Mucosa of gallbladder (tissue), 1 donor: ENCODE results near the gene CAMK2N2. TPM values are rescaled to one million over a fixed set of nuclear protein-coding genes. Genes with fewer than 3 reads are reported as not detected.
"Not testable (repeated sequence)": the region's sequence is repeated elsewhere in the genome, so short reads cannot be mapped to it uniquely, and the experiment has no call there.

Source experiments
- DNase-seq: peaks from one replicate; pipeline ENCODE4 v3.0.0-alpha.2; 2020; ENCODE audit warnings: low spot score
- total RNA-seq: library from RNA; stranded (reverse); gene quantifications from one replicate; pipeline ENCODE4 v1.2.1, GENCODE V29; 2021
- donor health status: DM: no; HTN: no; CAD: no.

The CAMK2N2 gene
- total RNA-seq, 1 donor from 2014 or later: 0.40 TPM

DNA sequence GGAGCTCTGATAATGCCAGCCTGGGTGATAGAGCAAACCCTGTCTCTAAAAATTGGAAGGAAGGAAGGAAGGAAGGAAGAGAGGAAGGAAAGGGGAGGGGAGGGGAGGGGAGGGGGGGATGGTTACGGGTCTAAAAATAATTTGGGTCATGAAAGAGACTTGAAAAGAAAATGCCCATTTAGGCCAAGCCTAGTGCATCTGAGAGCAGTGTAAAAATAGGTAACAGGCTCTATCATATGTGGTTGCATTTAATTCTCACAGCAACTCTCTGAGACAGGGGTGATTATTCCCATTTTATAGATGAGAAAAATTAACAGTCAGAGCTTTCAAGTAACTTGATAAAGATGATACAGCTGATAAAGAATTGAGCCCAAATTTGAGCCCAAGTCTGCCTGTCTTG, 10.9 kb upstream of the CAMK2N2 start:
- no peak for DNase-seq

DNA sequence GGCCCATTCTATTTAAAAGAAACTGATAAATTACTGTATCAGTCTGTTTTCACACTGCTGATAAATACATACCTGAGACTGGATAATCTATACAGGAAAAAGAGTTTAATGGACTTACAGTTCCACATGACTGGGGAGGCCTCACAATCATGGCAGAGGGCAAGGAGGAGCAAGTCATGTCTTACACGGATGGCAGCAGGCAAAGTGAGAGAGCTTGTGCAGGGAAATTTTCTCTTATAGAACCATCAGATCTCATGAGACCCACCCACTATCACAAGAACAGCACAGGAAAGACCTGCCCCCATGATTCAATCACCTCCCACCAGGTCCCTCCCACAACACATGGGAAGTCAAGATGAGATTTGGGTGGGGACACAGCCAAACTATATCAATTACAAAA, 5.9 kb upstream of the CAMK2N2 start:
- DNase-seq: not testable (repeated sequence)

DNA sequence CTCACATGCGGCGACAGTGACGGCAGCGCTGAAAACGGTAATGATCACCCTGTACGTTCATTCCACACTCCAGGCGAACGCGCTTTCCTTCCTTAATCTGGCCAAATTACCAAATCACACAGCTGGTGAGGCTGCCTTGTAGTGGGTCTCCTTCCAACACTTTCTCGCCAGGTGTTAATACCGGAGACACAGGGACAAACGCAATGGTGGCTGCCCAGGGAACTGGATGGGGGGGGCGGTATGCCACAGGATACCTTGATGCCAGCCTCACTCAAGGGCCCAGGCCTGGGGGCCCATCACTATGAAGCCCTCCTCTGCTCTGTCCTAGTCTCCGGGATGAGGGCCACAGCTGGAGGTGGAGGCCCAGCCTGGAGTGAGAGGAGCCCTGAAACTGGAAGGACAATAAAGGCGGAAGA, 1.4 kb upstream of the CAMK2N2 start:
- no peak for DNase-seq

DNA sequence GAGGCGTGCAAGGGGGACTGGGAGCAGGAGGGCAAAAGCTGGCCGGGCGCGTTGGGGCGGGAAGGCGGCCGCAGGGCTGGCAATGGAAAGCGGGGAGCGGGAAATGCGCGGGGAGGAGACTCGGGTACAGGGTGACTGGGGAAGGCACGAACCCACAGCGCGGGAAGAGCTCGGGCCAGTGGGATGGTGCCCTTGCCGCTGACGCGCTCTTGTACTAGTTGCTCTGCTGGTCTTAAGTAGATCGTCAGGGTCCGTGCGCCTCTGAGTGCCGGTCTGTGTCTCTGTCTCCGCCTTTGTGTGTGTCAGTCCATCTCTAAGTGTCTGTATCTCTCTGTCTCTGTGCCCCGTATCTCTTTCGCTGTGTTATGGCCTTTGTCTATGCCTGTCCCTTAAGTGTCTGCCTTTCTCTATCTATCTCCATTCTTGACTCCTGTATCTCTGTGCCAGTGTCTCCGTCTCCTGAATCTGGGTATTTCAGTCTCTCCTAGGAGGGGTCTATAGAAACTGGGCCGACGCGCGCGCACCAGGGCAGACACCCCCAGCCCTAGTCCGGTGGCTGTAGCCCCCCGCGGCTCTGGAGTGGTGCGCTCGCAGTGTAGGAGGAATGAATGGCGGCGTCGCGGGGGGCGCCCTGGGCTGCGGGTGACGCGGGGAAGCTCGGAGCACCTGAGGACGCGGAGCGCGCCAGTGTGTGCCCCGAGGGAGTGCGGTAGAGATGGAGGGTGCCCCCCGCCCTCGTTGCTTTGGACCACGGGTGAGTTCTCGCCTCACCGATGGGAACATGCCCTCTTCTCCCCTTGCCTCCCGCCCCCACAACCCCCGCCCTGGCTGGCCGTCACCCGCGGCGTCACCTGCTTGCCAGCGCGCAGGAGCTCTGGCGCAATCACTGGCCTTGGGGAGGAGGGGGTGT, 756 bp upstream of the CAMK2N2 start:
- no peak for DNase-seq

DNA sequence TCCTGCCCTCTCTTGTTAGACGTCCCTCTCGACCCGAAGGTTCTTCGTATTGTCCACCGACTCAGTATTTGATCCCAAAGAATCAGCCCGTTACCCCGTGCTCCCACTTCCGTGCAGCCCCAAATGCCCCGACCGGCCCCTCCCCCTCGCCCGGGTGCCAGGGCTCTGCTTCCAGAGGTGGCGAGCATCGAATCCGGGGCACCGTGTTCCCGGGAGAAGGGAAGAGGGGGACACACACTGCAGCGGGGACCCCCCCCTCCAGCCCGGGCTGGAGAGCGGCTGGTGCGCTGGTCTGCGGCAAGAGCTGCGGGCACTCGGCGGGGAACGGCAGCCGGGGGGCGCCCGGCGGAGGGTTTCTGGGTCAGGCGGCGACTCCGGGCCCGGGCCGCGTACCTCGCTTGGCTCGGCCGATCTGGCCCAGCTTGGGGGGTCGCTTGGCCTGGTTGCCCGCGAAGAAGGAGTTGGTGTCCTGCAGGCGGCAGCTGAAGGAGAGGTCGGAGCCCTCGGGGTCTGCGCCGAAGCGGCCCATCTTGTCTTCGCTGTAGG, 556 bp downstream of the CAMK2N2 start:
- no peak for DNase-seq

DNA sequence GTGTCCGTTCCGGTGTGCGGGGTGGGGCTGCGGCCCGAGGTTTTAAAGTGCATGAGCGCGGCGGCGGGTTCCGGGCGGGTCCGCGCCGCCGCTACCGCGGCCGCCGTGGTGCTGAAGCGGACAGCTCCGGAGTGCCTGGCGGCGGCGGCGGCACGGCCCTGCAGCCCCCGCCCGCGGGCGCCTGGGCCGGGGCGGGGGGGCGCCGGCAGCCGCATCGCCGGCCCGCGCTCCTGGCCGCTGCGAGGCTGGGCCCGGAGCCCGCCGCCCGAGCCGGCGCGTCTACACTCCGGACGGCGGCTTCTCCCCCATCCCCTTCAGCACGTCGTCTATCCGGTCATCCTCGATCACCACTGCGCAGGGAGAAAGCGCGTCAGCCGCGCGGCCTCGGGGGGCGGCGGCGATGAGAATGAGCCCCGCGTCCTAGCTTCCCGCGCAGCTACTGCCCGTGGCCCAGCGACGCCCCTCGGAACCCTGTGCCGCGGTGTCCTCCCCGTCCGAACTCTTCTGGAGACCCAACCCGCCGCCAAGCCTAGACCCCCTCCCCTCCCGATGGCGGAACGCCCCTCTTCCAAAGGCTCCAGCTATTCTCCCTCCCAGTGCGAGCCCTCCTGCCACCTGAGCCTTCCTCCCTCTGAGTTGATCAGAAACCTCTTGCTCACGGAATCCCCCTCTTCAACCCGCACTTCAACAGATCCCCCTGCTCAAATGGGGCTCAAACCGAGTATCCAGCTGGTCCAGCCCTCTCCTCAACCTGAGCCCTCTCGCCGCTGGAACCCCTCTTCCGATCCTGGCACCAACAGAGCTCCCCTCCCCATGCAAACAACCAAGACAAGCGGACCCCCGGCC, 1.3 kb downstream of the CAMK2N2 start:
- peak; percentile 34 for DNase-seq

DNA sequence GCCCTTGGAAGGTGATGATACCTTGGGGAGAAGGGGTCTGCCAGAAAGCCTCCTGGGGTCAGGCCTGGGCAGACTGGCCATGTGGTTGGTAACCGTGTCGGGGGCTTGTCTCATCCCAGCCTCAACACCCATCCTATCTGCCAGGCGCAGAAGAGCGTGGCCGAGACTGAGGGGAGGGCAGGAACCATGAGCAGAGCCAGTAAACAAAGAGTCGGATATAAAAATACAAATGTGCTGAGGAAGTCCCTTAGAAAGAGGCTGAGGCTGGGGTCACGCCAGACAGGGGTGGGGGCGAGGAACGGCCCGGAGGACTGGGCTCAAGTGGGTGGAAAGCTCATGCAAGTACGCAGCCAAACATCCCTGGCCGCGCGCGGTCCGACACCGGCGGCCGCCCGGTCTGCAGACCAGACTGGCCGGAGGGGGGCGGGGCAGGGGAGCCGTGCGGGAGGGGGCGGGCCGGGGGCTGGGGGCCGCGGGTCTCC, 1.9 kb downstream of the CAMK2N2 start:
- DNase-seq: no peak

DNA sequence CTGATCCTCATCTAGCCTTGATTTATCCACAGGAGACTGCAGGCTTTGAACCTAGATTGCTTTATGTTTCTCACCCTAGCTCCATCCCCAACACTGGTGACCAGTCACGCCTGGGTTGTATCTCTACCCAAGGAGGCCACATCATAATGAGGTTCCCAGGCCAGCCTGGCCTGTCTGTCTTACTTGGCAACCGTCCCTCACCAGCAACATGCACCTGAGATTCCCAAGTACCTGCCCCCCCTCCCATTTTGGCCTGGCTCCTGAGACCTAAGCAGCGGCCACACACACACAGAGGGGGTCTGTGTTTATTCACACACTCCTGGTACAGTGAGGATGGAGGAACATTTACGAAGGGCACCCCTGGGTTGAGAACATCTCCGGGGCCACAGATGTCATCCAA, 2.4 kb downstream of the CAMK2N2 start:
- DNase-seq: no peak

DNA sequence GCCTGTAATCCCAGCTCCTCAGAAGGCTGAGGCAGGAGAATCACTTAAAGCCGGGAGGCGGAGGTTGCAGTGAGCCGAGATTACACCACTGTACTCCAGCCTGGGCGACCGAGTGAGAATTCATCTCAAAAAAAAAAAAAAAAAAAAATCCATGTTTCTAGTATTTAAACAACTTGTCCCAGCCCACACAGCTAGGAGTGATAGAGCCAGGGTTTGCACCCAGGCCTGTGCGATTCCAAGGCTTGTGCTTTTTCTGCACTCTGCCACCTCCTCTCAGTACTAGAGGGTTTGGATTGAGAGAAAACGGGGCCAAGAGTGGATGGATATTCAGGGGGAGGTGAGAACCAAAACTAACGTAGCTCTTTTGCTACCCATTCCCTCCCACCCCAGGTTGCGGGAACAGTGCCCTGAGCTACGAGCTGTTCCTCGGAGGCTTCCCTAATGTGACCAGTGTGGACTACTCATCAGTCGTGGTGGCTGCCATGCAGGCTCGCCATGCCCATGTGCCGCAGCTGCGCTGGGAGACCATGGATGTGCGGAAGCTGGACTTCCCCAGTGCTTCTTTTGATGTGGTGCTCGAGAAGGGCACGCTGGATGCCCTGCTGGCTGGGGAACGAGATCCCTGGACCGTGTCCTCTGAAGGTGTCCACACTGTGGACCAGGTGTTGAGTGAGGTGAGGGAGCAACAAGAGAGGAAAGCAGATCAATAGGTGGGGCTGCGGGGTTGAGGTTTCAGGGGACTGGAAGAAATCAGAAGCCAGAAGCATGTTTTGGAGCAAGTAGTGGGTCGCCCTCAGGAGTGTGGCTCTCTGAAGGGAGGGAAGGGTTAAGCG, 4.1 kb downstream of the CAMK2N2 start:
- DNase-seq: no peak

DNA sequence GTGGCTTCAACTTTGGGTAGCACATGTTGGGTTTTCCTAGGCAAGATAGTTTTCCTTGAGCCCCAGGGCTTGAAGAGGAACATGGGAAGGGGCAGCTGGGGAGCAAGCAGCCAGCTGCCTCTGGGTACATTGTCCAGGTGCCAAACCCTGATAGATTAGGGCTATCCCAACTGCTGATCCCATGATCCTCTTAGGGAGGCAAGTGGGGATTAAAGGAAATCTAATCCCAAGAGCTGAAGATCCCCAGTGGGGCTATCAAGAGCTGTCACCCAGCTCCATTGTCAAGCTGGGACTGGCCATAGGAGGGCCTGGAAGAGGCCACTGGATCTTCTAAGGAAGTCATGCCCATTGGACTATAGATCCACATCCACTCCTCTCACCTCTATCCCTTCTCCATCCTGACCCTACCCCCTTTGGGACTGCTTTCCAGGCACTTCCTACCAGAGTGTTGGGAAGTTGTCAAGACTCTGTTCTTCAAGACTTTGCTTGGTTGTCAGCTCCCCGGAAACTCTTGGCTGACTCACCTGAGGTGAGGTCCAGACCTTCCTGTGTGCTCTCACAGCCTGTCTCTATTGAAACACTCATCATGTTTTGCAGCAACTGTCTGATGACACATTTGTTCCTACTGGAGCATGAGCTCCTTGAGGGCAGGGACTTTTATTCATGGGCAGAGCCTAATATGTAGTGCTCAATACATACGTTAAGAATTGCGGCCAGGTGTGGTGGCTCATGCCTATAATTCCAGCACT, 5.9 kb downstream of the CAMK2N2 start:
- no peak for DNase-seq

DNA sequence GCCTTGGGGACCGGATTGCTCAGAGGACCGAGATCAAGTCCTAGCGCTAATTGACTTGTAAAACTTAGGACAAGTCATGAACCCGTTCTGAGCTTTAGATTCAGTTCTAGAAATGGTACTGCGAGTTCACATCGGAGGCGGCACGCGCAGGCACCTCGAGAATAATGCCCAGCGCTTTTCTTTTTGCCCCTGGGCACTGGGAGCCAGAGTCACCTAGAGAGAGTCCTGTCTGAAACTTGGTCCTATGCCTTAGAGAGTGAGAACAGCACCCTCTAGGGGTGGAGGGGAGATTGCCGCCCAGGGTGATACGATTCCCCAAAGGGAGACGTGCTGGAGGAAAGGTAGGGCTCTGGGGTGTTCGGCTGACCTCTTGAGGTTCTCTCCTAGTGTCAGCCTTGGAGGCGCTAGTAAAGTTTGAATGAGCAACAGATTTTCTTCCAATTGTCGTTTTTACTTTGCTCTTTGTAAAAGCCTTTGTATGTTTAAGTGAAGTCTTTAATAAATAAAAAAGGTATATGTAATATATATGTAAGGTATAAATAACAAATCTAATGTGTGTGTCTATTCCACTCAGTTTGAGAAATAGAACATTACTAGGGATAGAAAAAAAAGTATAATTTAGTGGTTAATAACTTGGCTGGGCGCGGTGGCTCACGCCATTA, 11.1 kb downstream of the CAMK2N2 start:
- peak; percentile 92 for DNase-seq

DNA sequence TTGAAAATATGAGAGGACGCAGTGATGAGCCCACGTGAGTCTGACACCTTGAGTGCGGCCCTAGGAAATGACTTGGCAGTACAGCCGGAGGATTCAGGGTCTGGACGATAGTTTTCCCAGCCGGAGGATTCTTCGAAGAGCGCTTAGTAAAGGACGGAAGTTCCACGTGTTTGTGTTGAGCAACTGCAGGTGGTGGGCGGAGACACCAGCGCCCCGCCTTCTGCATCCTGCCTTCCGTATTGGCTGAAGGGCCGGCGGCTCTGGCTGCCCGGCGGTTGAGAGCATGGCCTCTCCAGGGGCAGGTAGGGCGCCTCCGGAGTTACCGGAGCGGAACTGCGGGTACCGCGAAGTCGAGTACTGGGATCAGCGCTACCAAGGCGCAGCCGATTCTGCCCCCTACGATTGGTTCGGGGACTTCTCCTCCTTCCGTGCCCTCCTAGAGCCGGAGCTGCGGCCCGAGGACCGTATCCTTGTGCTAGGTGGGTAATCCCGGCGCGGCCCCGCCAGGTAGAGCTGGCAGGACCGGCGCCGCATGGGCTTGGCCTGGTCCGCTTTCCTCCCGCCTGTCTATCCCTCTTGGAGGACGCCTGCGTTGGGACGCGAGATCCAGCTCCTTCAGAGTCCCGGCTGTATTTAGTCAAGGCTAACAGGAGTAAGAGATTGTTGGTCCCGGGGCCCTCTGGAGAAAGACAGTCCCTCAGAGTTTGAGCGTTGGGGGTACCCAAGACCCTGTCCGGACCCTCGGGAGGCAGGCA, 11.8 kb downstream of the CAMK2N2 start, which contains the start of gene EEF1AKMT4:
Gene EEF1AKMT4, plus strand, starts transcription at position 261 of the 755 bp plus-strand sequence. Its CDS starts 23 bp downstream, at position 284.
- DNase-seq: peak; percentile 97

DNA sequence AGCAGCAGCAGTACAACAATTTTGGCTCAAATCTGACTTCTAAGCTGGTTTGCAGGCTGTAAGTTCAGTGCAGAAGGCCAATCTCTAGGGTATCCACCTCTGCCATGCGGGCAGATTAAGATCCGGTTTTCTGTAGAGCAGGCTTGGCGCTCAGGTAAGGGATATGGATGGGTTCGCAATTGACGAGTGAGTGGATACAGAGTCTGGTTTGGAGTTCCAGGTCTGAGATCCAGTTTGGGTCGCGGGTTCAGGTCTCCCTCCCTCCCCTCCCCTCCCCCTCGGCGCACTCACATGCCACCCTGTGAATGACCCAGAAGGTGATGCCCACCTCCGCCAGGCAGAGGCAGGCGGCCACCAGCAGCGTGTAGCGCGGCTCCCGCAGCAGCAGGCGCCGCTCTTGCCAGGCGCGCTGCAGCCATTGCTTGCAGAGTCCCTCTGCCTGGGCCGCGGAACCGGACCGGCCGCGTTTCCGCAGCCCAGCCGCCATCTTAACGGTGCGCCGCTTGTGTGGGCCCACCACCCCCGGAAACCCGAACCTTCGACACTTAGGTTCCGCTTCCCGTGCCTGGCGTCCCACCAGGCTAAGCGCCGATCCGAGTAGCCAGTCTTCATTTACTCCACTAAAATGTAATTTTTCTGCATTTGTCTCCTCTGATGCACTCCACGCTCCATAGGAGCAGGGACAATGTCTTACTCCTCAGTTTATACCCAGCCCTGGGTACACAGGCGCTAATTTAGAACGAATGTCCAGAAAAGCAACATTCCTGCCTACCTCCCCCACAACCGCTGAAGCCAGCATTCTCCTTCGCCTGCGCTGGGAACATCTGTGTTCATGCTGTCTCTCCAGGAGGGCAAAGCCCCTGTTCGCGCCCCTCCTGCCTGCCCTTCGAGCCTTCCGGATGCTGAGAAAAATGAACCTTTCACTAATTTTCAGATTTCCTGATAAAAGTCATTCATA, 12.6 kb downstream of the CAMK2N2 start, which contains the start of gene ALG3:
Gene ALG3, minus strand, starts transcription at position 509 of the 958 bp plus-strand sequence. Its CDS starts 22 bp downstream, at position 487.
- peak; percentile 87 for DNase-seq

DNA sequence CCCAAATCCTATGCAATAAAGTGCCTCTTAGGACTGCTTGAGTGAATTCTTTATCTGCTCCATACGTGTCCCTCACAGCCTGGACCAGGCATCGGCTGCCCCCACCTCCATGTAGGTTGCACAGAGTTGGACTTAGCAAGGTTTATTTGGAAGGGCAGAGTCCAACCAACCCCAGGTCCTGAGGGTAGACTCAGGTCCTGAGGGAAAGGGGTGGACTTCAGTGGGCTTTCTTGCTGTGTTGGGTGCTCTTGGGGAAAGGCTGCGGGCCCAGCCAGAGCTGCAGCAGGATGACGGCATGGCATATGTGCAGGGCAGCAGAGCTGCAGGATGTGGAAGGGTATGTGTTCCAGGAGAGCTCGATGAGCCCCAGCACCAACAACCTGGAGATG, 19.1 kb downstream of the CAMK2N2 start:
- DNase-seq: no peak

DNA sequence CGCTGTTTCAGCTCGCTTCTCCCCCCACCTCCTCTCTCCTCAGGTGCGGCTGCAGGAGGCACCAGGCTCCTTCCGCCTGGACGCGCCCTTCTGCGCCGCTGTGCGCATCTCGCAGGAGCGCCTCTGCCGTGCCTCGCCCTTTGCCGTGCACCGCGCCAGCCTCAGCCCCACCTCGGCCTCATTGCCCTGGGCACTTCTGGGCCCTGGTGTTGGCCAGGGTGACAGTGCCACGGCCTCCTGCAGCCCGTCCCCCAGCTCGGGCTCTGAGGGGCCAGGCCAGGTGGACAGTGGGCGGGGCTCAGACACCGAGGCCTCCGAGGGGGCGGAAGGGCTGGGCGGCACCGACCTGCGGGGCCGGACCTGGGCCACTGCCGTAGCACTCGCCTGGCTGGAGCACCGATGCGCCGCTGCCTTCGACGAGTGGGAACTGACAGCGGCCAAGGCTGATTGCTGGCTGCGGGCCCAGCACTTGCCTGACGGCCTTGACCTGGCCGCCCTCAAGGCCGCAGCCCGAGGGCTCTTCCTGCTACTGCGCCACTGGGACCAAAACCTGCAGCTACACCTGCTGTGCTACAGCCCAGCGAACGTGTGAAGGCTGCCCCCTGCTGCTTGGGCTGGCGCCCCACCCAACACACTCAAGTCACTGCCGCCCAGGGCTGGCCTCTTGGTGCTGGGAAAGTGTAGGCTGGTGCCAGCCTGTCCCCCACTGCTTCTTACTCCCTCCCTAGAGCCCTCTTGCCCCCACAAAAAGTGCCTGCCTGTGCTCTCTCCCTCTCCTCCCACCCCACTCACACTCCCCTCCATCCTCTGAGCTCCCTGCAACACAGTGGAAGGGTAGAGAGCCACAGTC, 19.7 kb downstream of the CAMK2N2 start:
- DNase-seq: peak; percentile 66

DNA sequence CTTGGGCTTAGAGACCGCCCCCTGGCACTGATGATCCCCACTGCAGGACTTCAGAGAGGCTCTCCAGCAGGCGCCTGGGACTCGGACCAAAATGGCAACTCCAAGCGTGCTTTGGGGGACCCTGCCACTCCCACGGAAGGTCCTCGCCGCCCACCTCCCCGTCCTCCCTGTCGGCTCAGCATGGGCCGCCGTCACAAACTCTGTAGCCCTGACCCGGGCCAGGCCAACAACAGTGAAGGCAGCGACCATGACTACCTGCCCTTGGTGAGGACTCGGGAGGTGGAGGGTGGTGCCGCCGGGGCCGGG, 20.3 kb downstream of the CAMK2N2 start:
- no peak for DNase-seq
